ENCODE measurements around the gene PSME2.

The PSME2 gene

DNA sequence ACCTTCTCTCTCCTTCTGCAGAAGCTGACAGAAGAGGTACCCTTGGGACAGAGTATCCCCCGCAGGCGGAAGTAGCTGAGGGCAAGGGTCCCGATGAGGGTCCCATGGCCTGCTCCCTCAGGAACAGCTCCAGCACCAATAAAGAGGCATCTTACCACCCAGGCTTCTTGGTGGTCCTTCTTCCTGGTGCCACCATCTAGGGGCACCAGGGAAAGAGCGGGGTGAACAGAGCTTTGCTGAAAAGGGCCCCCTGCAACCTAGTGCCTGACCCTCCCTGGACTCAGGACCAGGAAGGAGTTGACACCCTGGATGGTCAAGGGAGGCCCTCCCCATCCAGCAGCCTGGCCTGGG, 14.1 kb upstream of the PSME2 start:
- no peak for TF ChIP-seq CTCF (IDR thresholded peaks at IDR 0.05; ENCODE audit: control extremely low read depth, extremely low read depth, low read depth, missing control alignments)
- DNase-seq (ENCODE audit: extremely low spot score) = no peak
- ChIA-PET CTCF (interaction anchor here (0.6 to 7.3 kb wide), 35 partner anchors 11 to 571 kb away, joined by 3 to 154 read pairs (median 6); partner anchors contain the start of genes CHMP4A, CIDEB, DCAF11 and IPO4), POLR2A (interaction anchor here (1.1 to 2.7 kb wide), 8 partner anchors 9 to 65 kb away, joined by 3 to 14 read pairs (median 5); partner anchors contain the start of genes CHMP4A, DCAF11, NRL and PSME1)

- DNase-seq (ENCODE audit: extremely low spot score) = no peak
- ChIA-PET CTCF (interaction anchor here (1.0 to 7.3 kb wide), 20 partner anchors 11 to 148 kb away, joined by 3 to 154 read pairs (median 9); partner anchors contain the start of genes CIDEB, DCAF11, MDP1 and NRL), POLR2A (interaction anchor here (1.7 to 2.7 kb wide), 5 partner anchors 8 to 46 kb away, joined by 5 to 14 read pairs (median 5); partner anchors contain the start of genes DCAF11, NRL, PSME1 and PSME2)
- no peak for TF ChIP-seq CTCF (IDR thresholded peaks at IDR 0.05; ENCODE audit: control extremely low read depth, extremely low read depth, low read depth, missing control alignments)
These were observed 13.5 kb upstream of the PSME2 start for GRCh38 chr14:24159777-24160498.

GRCh38 chr14:24157331-24157730, 10.9 kb upstream of the PSME2 start:
- no peak for DNase-seq (ENCODE audit: extremely low spot score)
- POLR2A ChIA-PET = interaction anchor here (0.8 to 1.0 kb wide), 2 partner anchors 16 to 142 kb away, joined by 3 read pairs; partner anchors contain the start of genes DHRS1, EMC9 and NOP9
- no peak for TF ChIP-seq CTCF (IDR thresholded peaks at IDR 0.05; ENCODE audit: control extremely low read depth, extremely low read depth, low read depth, missing control alignments)
- CTCF ChIA-PET = interaction anchor here (0.9 to 1.2 kb wide), 2 partner anchors 10 to 18 kb away, joined by 4 to 6 read pairs; partner anchors contain the start of gene RNF31

GRCh38 chr14:24156840-24157239, 10.4 kb upstream of the PSME2 start:
- ChIA-PET CTCF (interaction anchor here (0.9 to 1.2 kb wide), 3 partner anchors 9 to 18 kb away, joined by 3 to 6 read pairs (median 4); partner anchors contain the start of gene RNF31), POLR2A (interaction anchor here (0.8 to 1.0 kb wide), 2 partner anchors 16 to 143 kb away, joined by 3 read pairs; partner anchors contain the start of genes DHRS1, EMC9 and NOP9)
- DNase-seq (ENCODE audit: extremely low spot score) = no peak
- TF ChIP-seq CTCF (IDR thresholded peaks at IDR 0.05; ENCODE audit: control extremely low read depth, extremely low read depth, low read depth, missing control alignments) = no peak

GRCh38 chr14:24155100-24155499, 8.7 kb upstream of the PSME2 start:
- ChIA-PET CTCF (interaction anchor here (1.1 to 12.0 kb wide), 6 partner anchors 8 to 46 kb away, joined by 3 to 154 read pairs (median 4); partner anchors contain the start of genes EMC9, IRF9, PSME2 and RNF31), POLR2A (interaction anchor here (1.2 to 1.3 kb wide), 2 partner anchors 8 to 9 kb away, joined by 5 to 6 read pairs; partner anchors contain the start of gene RNF31)
- no peak for DNase-seq (ENCODE audit: extremely low spot score)

More at GRCh38 chr14:24155100-24155499, 8.7 kb upstream of the PSME2 start:
- no peak for TF ChIP-seq CTCF (IDR thresholded peaks at IDR 0.05; ENCODE audit: control extremely low read depth, extremely low read depth, low read depth, missing control alignments)
